ENCODE measurements around the gene CANT1. TPM values are rescaled to one million over a fixed set of nuclear protein-coding genes. Genes with fewer than 3 reads are reported as not detected.
A peak's percentile ranks its signal among the peaks of the same experiment; 100 is the strongest.

Gene CANT1
- 10 to 100 TPM; 47.8 to 50.2 TPM for total RNA-seq
- 35.8 to 36.2 reads per million in 2 donors for total RNA-seq

DNA sequence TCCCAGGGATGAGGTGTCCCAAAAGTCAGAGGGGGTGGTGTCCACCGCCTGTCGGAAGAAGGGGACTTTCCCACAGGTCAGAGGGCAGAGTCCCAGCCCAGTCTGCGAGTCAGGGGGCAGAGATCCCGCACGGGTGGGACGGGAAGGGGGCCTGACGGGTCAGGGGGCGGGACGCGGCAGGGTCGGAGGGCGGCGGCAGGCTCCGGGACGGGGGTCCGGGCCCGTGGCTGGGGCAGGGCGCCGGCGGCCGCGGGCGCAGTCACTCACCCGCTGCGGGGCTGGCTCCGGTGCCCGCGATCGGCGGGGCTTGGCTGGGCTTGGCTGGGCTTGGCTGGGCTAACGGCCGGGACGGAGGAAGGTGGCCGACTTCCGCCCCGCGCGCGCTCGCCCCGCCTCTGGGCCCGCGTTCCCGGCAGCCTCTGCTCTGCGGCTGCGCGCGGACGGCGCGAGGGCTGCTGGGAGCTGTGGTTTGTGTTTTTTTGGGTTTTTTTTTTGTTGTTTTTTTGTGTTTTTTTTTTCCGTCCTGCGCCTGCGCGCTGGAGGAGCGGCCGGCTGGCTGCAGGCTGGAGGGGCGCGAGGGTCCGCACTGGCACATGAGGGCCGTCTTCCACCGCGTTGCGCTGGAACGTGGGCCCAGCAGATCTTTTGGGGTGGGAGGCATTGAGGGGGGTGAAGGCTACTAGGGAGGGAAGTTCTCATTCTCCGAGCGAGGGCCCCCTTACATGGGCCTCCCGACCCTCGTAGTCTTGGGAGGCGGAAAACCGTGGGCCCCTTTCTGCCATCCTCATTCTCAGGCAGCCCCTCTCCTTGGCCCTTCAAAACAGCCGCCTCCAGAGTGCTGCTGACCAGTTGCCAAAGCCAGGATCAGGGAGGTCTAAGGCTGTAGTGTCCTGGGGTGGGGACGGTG lies at the start of gene CANT1:
TSS of gene CANT1 (minus strand) at position 368 of the 907 bp plus-strand sequence. CDS start 12,142 bp downstream, outside the sequence.
- H3K36me3 Mint-ChIP-seq (ENCODE audit: low read depth), result no peaks in the 10 kb centered on the region
- ATAC-seq (peak; percentile 94), DNase-seq (peak; percentile 79 to 81 (median 81))
- peak within 1 kb of the TSS; percentile 96 for H3K27ac Mint-ChIP-seq
- peak within 1 kb of the TSS; percentile 96 for H3K4me3 Mint-ChIP-seq
- H3K27me3 Mint-ChIP-seq, result peaks cover 7% of the 10 kb centered on the region
- H3K9me3 ChIP-seq (ENCODE audit: control insufficient read depth, low read length, poor library complexity, severe bottlenecking), result no peaks in the 10 kb centered on the region
- H3K4me1 Mint-ChIP-seq, result peaks cover 48% of the 10 kb centered on the region

DNA sequence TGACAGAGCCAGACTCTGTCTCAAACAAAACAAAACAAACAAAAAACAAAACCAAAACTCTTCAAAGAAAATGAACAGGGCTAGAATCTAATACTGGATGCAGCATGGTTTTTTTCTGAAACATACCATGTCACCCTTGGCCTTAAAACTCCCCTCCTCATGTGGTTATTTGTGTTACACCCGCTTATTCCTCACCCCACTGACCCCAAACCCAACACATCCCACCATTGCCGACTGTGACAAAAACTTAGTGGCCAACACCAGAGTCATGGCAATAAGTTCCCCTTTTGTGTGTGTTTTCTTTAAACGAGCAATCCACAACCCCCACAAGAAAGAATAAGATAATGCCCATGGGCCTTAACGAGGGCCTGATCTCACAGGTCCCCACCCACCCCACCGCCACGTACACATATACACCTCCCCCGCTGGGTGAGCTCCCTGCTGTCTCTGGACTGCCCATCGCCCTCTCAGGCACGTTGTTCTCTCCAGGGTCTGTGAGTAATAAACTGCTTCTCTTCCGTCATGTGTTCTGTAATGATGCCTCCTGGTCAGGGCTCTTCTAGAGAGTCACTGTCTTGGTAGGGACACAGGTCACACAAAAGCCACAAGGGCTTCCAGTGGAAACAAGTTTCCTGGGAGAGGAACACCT lies 48.3 kb upstream of the CANT1 start:
- ATAC-seq, result no peak
- Mint-ChIP-seq H3K36me3 (ENCODE audit: low read depth) (no peaks in the 10 kb centered on the region), H3K4me1 (peaks cover 2% of the 10 kb centered on the region), H3K4me3 (no peak overlapping the region), H3K27ac (no peak overlapping the region), H3K27me3 (peaks cover 5% of the 10 kb centered on the region)
- H3K9me3 ChIP-seq (ENCODE audit: control insufficient read depth, low read length, poor library complexity, severe bottlenecking), result no peaks in the 10 kb centered on the region
- no peak for DNase-seq

DNA sequence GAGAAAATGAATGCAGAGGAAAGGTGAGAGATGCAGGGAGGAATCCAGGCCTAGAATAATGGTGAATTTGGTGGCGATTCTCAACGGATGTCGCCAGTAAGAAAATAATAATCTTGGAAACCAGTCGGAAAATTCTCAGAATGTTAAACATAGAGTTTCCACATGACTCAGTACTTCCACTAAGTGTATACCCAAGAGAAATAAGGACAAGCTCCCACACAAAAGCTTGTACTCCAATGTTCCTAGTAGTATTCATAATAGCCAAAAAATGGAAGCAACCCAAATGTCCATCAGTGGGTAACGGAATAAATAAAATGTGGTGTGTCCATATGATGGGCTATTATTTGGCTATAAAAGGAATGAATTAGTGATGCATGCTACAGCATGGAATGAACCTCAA lies 45.6 kb upstream of the CANT1 start:
- H3K9me3 ChIP-seq (ENCODE audit: control insufficient read depth, low read length, poor library complexity, severe bottlenecking), result no peaks in the 10 kb centered on the region
- Mint-ChIP-seq H3K27me3 (peaks cover 10% of the 10 kb centered on the region), H3K4me3 (no peak overlapping the region), H3K27ac (no peak overlapping the region), H3K36me3 (ENCODE audit: low read depth) (no peaks in the 10 kb centered on the region), H3K4me1 (peaks cover 1% of the 10 kb centered on the region)
- DNase-seq (no peak), ATAC-seq (no peak)

DNA sequence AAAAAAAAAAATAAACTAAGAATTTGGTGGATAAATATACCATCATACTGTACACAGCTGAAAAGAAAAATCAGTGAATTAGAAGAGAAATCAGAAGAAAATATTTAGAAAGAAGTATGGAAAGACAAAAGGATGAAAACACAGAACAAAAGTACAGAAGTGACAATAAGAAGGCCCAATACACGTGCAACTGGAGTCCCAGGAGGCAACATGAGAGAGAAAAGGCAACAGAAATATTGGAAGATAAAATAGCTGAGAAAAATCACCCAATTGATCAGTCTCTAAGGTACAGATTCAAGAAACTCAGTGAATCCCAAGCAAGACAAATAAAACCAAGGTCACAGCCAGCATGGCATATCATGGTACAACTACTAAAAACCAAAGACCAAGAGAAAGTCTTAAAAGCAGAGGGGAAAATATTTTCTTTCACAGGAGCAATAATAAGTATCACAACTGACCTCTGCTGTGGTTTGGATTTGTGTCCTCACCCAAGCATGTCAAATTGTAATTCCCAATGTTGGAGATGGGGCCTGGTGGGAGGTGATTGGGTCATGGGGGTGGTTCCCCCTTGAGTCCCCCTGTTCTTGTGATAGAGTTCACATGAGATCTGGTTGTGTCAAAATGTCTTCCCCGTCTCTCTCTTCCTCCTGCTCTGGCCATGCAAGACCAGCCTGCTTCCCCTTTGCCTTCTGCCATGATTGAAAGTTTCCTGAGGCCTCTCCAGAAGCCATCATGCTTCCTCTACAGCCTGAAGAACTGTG lies 44.8 kb upstream of the CANT1 start:
- H3K36me3 Mint-ChIP-seq (ENCODE audit: low read depth), result no peaks in the 10 kb centered on the region
- no peak for ATAC-seq
- no peak for DNase-seq
- peaks cover 10% of the 10 kb centered on the region for H3K27me3 Mint-ChIP-seq
- H3K9me3 ChIP-seq (ENCODE audit: control insufficient read depth, low read length, poor library complexity, severe bottlenecking), result no peaks in the 10 kb centered on the region
- H3K4me3 Mint-ChIP-seq, result no peak overlapping the region
- no peak overlapping the region for H3K27ac Mint-ChIP-seq
- H3K4me1 Mint-ChIP-seq, result no peaks in the 10 kb centered on the region

DNA sequence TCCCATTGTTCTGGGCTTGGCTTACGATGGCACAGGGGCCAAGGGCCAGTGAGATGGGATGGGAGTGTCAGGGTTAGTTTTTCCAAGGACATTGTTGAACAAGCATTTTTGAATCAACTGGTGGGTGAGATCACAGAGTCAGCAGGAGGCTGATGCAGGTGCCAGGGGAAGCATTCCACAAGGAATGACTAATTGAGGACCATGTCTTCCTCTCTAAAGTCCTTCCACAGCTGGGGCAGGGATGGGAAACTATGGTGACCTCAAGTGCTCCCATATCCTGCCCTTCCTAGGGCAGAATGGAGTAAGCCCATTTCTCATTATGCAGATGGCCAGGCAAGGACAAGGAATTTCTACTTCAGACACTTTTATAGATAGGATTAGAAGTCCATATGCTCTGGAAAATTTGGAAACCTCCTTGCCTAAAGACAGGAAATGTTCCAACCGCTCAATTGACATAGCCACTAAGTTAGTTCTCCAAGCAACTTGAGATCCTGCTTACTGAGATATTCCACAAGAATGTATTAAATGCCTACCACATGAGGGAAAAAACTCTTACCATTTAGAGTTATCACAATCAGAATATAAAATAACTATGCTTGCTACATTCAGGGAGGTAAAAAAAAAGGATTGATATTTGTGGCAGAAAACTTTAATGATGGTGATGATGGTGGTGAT lies 43.8 kb upstream of the CANT1 start:
- no peaks in the 10 kb centered on the region for H3K4me1 Mint-ChIP-seq
- DNase-seq (no peak), ATAC-seq (no peak)
- H3K9me3 ChIP-seq (ENCODE audit: control insufficient read depth, low read length, poor library complexity, severe bottlenecking), result no peaks in the 10 kb centered on the region
- no peaks in the 10 kb centered on the region for H3K36me3 Mint-ChIP-seq (ENCODE audit: low read depth)
- H3K27ac Mint-ChIP-seq, result no peak overlapping the region
- no peak overlapping the region for H3K4me3 Mint-ChIP-seq
- peaks cover 10% of the 10 kb centered on the region for H3K27me3 Mint-ChIP-seq

DNA sequence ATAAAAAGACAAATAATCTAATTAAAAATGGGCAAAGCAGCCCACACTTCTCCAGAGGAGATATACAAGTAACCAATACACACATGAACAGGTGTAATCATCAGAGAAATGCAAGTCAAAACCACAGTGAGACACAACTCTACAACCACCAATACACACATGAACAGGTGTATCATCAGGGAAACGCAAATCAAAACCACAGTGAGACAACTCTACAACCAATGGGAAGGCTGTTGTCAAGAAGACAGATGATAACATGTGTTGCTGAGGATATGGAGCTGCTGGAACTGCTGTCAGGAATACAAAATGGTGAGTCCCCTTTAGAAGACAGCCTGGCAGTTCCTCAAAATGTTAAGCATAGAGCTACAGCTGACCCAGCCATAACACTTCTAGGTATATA lies 42.6 kb upstream of the CANT1 start:
- H3K36me3 Mint-ChIP-seq (ENCODE audit: low read depth), result no peaks in the 10 kb centered on the region
- H3K4me3 Mint-ChIP-seq, result no peak overlapping the region
- no peak overlapping the region for H3K27ac Mint-ChIP-seq
- no peak for ATAC-seq
- H3K9me3 ChIP-seq (ENCODE audit: control insufficient read depth, low read length, poor library complexity, severe bottlenecking), result no peaks in the 10 kb centered on the region
- H3K4me1 Mint-ChIP-seq, result no peaks in the 10 kb centered on the region
- DNase-seq, result no peak
- H3K27me3 Mint-ChIP-seq, result peaks cover 10% of the 10 kb centered on the region

DNA sequence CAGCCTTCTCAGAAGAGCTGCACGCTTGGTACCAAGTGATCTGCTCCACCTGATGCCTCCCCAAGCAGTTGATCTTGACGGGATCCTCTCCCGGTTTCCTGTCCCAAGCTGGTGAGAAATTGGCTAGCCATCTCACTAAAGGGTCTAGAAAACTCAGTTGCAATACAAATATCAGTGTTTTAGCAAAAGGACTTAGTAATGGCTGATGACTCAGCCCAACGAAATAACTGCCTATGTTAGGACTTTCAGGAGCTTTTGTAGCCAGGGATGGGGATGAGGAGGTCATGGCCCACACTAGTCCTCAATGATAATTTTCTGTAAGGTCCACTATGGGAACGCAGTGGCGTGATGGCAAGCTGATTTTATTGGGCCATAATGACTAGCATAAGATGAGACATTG lies 41.7 kb upstream of the CANT1 start:
- no peaks in the 10 kb centered on the region for H3K4me1 Mint-ChIP-seq

DNA sequence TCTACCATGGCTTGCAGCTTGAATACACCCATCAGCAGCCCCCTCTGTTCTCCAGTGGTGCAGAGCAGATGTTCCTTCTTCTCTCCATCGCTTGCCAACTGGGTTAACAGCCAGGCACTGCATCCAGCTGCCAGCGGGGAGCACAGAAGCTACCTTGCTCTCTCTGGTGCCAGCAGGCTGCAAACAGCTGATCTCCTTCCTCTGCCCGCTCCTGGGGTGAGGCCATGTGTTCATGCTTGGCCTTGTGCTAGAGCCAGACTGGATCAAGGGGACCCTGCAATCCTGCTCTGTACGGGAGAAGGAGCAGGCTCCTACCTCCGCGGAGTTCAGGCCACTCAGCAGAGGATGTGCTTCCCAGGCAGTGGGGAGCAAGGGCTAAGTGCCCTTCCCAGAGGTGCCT lies 41.0 kb upstream of the CANT1 start:
- peaks cover 19% of the 10 kb centered on the region for H3K27me3 Mint-ChIP-seq
- H3K36me3 Mint-ChIP-seq (ENCODE audit: low read depth), result no peaks in the 10 kb centered on the region
- H3K4me3 Mint-ChIP-seq, result no peak overlapping the region
- no peak overlapping the region for H3K27ac Mint-ChIP-seq
- ATAC-seq (no peak), DNase-seq (no peak)
- peaks cover 4% of the 10 kb centered on the region for H3K4me1 Mint-ChIP-seq
- no peaks in the 10 kb centered on the region for H3K9me3 ChIP-seq (ENCODE audit: control insufficient read depth, low read length, poor library complexity, severe bottlenecking)

More for the DNA sequence above, 41.7 kb upstream of the CANT1 start:
- ATAC-seq (no peak), DNase-seq (no peak)
- no peaks in the 10 kb centered on the region for H3K9me3 ChIP-seq (ENCODE audit: control insufficient read depth, low read length, poor library complexity, severe bottlenecking)
- Mint-ChIP-seq H3K4me3 (no peak overlapping the region), H3K27me3 (peaks cover 12% of the 10 kb centered on the region), H3K27ac (no peak overlapping the region), H3K36me3 (ENCODE audit: low read depth) (no peaks in the 10 kb centered on the region)

DNA sequence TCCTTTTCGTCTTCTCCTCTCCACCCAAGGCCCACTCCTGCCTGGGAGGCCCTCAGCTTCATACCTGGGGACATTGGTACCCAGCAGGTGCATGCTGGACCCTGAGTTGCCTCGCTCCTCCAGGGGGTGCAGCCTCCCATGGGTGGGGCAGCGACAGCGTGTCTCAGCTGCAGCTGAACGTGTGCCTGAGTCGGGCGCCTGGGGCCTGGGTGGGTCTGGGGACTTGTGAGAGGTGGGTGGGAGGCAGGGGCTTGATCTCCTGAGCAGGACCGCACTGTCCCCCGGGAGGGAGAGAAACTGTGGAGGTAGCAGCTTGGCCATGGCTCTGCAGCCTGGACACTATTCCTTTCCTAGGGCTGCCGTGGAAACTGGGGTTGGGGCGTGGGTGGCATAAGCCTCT lies 40.3 kb upstream of the CANT1 start:
- ATAC-seq (no peak), DNase-seq (no peak)
- H3K27me3 Mint-ChIP-seq, result peaks cover 22% of the 10 kb centered on the region
- no peaks in the 10 kb centered on the region for H3K9me3 ChIP-seq (ENCODE audit: control insufficient read depth, low read length, poor library complexity, severe bottlenecking)
- H3K4me3 Mint-ChIP-seq, result no peak overlapping the region
- no peak overlapping the region for H3K27ac Mint-ChIP-seq
- peaks cover 10% of the 10 kb centered on the region for H3K4me1 Mint-ChIP-seq
- peaks cover 4% of the 10 kb centered on the region for H3K36me3 Mint-ChIP-seq (ENCODE audit: low read depth)

DNA sequence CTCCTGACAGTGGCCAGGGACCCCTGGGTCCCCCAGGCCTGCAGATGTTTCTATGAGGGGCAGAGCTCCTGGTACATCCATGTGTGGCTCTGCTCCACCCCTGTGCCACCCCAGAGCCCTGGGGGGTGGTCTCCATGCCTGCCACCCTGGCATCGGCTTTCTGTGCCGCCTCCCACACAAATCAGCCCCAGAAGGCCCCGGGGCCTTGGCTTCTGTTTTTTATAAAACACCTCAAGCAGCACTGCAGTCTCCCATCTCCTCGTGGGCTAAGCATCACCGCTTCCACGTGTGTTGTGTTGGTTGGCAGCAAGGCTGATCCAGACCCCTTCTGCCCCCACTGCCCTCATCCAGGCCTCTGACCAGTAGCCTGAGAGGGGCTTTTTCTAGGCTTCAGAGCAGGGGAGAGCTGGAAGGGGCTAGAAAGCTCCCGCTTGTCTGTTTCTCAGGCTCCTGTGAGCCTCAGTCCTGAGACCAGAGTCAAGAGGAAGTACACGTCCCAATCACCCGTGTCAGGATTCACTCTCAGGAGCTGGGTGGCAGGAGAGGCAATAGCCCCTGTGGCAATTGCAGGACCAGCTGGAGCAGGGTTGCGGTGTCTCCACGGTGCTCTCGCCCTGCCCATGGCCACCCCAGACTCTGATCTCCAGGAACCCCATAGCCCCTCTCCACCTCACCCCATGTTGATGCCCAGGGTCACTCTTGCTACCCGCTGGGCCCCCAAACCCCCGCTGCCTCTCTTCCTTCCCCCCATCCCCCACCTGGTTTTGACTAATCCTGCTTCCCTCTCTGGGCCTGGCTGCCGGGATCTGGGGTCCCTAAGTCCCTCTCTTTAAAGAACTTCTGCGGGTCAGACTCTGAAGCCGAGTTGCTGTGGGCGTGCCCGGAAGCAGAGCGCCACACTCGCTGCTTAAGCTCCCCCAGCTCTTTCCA lies 39.5 kb upstream of the CANT1 start:
- ATAC-seq (no peak), DNase-seq (no peak)
- no peaks in the 10 kb centered on the region for H3K9me3 ChIP-seq (ENCODE audit: control insufficient read depth, low read length, poor library complexity, severe bottlenecking)
- H3K27ac Mint-ChIP-seq, result no peak overlapping the region
- H3K4me3 Mint-ChIP-seq, result no peak overlapping the region
- H3K27me3 Mint-ChIP-seq, result peaks cover 29% of the 10 kb centered on the region
- H3K4me1 Mint-ChIP-seq, result peaks cover 11% of the 10 kb centered on the region
- H3K36me3 Mint-ChIP-seq (ENCODE audit: low read depth), result peaks cover 4% of the 10 kb centered on the region

DNA sequence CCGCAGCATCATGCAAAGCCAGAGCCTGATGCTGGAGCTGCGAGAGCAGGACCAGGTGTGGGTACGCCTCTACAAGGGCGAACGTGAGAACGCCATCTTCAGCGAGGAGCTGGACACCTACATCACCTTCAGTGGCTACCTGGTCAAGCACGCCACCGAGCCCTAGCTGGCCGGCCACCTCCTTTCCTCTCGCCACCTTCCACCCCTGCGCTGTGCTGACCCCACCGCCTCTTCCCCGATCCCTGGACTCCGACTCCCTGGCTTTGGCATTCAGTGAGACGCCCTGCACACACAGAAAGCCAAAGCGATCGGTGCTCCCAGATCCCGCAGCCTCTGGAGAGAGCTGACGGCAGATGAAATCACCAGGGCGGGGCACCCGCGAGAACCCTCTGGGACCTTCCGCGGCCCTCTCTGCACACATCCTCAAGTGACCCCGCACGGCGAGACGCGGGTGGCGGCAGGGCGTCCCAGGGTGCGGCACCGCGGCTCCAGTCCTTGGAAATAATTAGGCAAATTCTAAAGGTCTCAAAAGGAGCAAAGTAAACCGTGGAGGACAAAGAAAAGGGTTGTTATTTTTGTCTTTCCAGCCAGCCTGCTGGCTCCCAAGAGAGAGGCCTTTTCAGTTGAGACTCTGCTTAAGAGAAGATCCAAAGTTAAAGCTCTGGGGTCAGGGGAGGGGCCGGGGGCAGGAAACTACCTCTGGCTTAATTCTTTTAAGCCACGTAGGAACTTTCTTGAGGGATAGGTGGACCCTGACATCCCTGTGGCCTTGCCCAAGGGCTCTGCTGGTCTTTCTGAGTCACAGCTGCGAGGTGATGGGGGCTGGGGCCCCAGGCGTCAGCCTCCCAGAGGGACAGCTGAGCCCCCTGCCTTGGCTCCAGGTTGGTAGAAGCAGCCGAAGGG lies 38.6 kb upstream of the CANT1 start:
- H3K9me3 ChIP-seq (ENCODE audit: control insufficient read depth, low read length, poor library complexity, severe bottlenecking), result no peaks in the 10 kb centered on the region
- H3K4me3 Mint-ChIP-seq, result no peak overlapping the region
- DNase-seq (no peak), ATAC-seq (no peak)
- H3K4me1 Mint-ChIP-seq, result peaks cover 15% of the 10 kb centered on the region
- H3K27me3 Mint-ChIP-seq, result peaks cover 29% of the 10 kb centered on the region
- peaks cover 4% of the 10 kb centered on the region for H3K36me3 Mint-ChIP-seq (ENCODE audit: low read depth)
- no peak overlapping the region for H3K27ac Mint-ChIP-seq
